Liver (tissue), 9 donors: ENCODE measurements around the gene MBOAT1. TPM values are rescaled to one million over a fixed set of nuclear protein-coding genes. Genes with fewer than 3 reads are reported as not detected.

Experiments used
- DNase-seq: peaks from one replicate; pipeline ENCODE4 v3.0.0-alpha.2; 2017; ENCODE audit warnings: low spot score
- H3K27ac ChIP-seq, 2 donors: one replicate each; pipeline ENCODE4 v1.7.0; 2013; ENCODE audit warnings: inconsistent platforms in 2 of 2, low read length in 2 of 2, control low read depth in 1 of 2, low read depth in 1 of 2, mild to moderate bottlenecking in 1 of 2
- H3K27me3 ChIP-seq, 4 donors: one replicate each; pipeline versions ENCODE4 v1.6.1 to v1.7.0; 2013; ENCODE audit warnings: low read length in 3 of 4, inconsistent platforms in 1 of 4, mild to moderate bottlenecking in 1 of 4, moderate library complexity in 1 of 4; ENCODE audit not compliant: control insufficient read depth in 4 of 4, insufficient read depth in 4 of 4
- H3K36me3 ChIP-seq, 4 donors: one replicate each; pipeline versions ENCODE4 v1.6.1 to v1.7.0; 2013; ENCODE audit warnings: low read length in 3 of 4, mild to moderate bottlenecking in 3 of 4, low read depth in 1 of 4, moderate library complexity in 1 of 4; ENCODE audit not compliant: control insufficient read depth in 4 of 4, insufficient read depth in 3 of 4
- H3K4me1 ChIP-seq, 4 donors: one replicate each; pipeline versions ENCODE4 v1.6.1 to v1.7.0; 2013; ENCODE audit warnings: low read length in 3 of 4, mild to moderate bottlenecking in 3 of 4, moderate library complexity in 1 of 4; ENCODE audit not compliant: control insufficient read depth in 4 of 4, insufficient read depth in 4 of 4
- H3K4me3 ChIP-seq, 3 donors: one replicate each; pipeline versions ENCODE4 v1.6.1 to v1.7.0; 2013; ENCODE audit warnings: low read length in 3 of 3, control low read depth in 1 of 3, low read depth in 1 of 3, mild to moderate bottlenecking in 1 of 3
- H3K9ac ChIP-seq, 2 donors: one replicate each; pipeline ENCODE4 v1.7.0; 2013; ENCODE audit warnings: low read length in 2 of 2, mild to moderate bottlenecking in 2 of 2, moderate library complexity in 2 of 2, control low read depth in 1 of 2, low read depth in 1 of 2
- H3K9me3 ChIP-seq, 4 donors: one replicate each; pipeline versions ENCODE4 v1.6.1 to v1.7.0; 2013; ENCODE audit warnings: low read length in 3 of 4; ENCODE audit not compliant: control insufficient read depth in 4 of 4
- ATF3 ChIP-seq: IDR thresholded peaks from 2 replicates; pipeline ENCODE4 v1.6.1; 2016; ENCODE audit warnings: antibody characterized with exemption
- CTCF ChIP-seq: fragments of 150-350 bp; IDR thresholded peaks from 2 replicates; pipeline ENCODE4 v1.5.1; 2017; ENCODE audit warnings: improper control_type of control experiment, low read depth, low read length; ENCODE audit not compliant: missing input control
- EGR1 ChIP-seq, 2 donors: IDR thresholded peaks; 2 replicates each; pipeline ENCODE4 v1.6.1; 2016 to 2018; ENCODE audit warnings: antibody characterized with exemption in 2 of 2, low read depth in 2 of 2
- FOXA1 ChIP-seq: IDR thresholded peaks from 2 replicates; pipeline ENCODE4 v1.6.1; 2016; ENCODE audit warnings: antibody characterized with exemption
- FOXA2 ChIP-seq: IDR thresholded peaks from 2 replicates; pipeline ENCODE4 v1.6.1; 2016; ENCODE audit warnings: antibody characterized with exemption
- GABPA ChIP-seq, 2 donors: IDR thresholded peaks in 1 of 2; conservative IDR thresholded peaks in 1 of 2; 2 replicates each; pipeline ENCODE4 v1.6.1; 2016; ENCODE audit warnings: antibody characterized with exemption in 2 of 2, mild to moderate bottlenecking in 1 of 2, moderate library complexity in 1 of 2
- HNF4A ChIP-seq, 2 donors: conservative IDR thresholded peaks; 2 replicates each; pipeline ENCODE4 v1.6.1; 2016; ENCODE audit warnings: antibody characterized with exemption in 2 of 2, mild to moderate bottlenecking in 2 of 2
- HNF4G ChIP-seq: IDR thresholded peaks from 2 replicates; pipeline ENCODE4 v1.6.1; 2016; ENCODE audit warnings: antibody characterized with exemption
- JUND ChIP-seq, 2 donors: IDR thresholded peaks; 2 replicates each; pipeline ENCODE4 v1.6.1; 2016; ENCODE audit warnings: antibody characterized with exemption in 2 of 2
- NR2F2 ChIP-seq: IDR thresholded peaks from 2 replicates; pipeline ENCODE4 v1.6.1; 2016; ENCODE audit warnings: antibody characterized with exemption
- RAD21 ChIP-seq, 2 donors: IDR thresholded peaks; 2 replicates each; pipeline ENCODE4 v1.6.1; 2016; ENCODE audit warnings: antibody characterized with exemption in 2 of 2, mild to moderate bottlenecking in 2 of 2
- REST ChIP-seq: IDR thresholded peaks from 2 replicates; pipeline ENCODE4 v1.6.1; 2016; ENCODE audit warnings: antibody characterized with exemption, mild to moderate bottlenecking
- RXRA ChIP-seq, 2 donors: IDR thresholded peaks; 2 replicates each; pipeline ENCODE4 v1.6.1; 2017 to 2018; ENCODE audit warnings: antibody characterized with exemption in 2 of 2, mild to moderate bottlenecking in 1 of 2
- SP1 ChIP-seq: IDR thresholded peaks from 2 replicates; pipeline ENCODE4 v1.6.1; 2018; ENCODE audit warnings: antibody characterized with exemption, mild to moderate bottlenecking
- TAF1 ChIP-seq: conservative IDR thresholded peaks from 2 replicates; pipeline ENCODE4 v1.6.1; 2016; ENCODE audit warnings: antibody characterized with exemption, mild to moderate bottlenecking
- YY1 ChIP-seq: IDR thresholded peaks from 2 replicates; pipeline ENCODE4 v1.6.1; 2016; ENCODE audit warnings: antibody characterized with exemption, mild to moderate bottlenecking
- WGBS: extraction: QIAGEN DNeasy Blood & Tissue Kit; methylation state at CpG from one replicate; pipeline ENCODE4 v1.1.7; 2013; 5-methylcytosine and 5-hydroxymethylcytosine counted together
- polyA plus RNA-seq, 2 donors: library from polyadenylated mRNA; stranded (reverse) in 1 of 2; unstranded in 1 of 2; fragments of 200-250 nt in 1 of 2; fragments of >200 nt in 1 of 2; fragmentation: Nextera tagmentation in 1 of 2; extraction: Ambion mirVana in 1 of 2; gene quantifications; one replicate each; pipeline versions ENCODE4 v1.2.1 to v1.2.3, GENCODE V29; 2013 to 2015
- total RNA-seq, 2 donors: library from RNA; depleted of rRNA; stranded (reverse); fragments of >200 nt; gene quantifications; one replicate each; pipeline ENCODE4 v1.2.3, GENCODE V29; 2014
- TF ChIP-seq, protein P1 (sequence below): IDR thresholded peaks from 2 replicates; pipeline ENCODE4 v1.6.1; 2016; ENCODE audit warnings: antibody characterized with exemption
- TF ChIP-seq, protein P2 (sequence below): IDR thresholded peaks from 2 replicates; pipeline ENCODE4 v1.6.1; 2016; ENCODE audit warnings: antibody characterized with exemption
- donor health status: healthy.
- donor health status: healthy.
- donor health status: healthy.
- donor health status: healthy.
- donor health status: healthy.

The MBOAT1 gene
- total and polyA plus RNA-seq, 4 donors: 1.2 to 9.3 (median 3.3) TPM

- TF ChIP-seq EGR1 (IDR thresholded peaks at IDR 0.05; ENCODE audit: low read depth in 2 of 2): no peak
- DNase-seq: no peak
- Histone ChIP-seq H3K27ac (no peak overlapping the region), H3K4me1 (peaks cover 0 to 10% (median 6%) of the 10 kb centered on the region in 4 donors), H3K36me3 (no peaks in the 10 kb centered on the region), H3K9me3 (no peaks in the 10 kb centered on the region), H3K4me3 (no peak overlapping the region), H3K27me3 (no peaks in the 10 kb centered on the region), H3K9ac (no peak overlapping the region)
- 93% methylated on average over 4 of the region's 4 CpGs for WGBS
Observed at GRCh38 chr6:20170455-20171148, 41.7 kb downstream of the MBOAT1 start.

DNA sequence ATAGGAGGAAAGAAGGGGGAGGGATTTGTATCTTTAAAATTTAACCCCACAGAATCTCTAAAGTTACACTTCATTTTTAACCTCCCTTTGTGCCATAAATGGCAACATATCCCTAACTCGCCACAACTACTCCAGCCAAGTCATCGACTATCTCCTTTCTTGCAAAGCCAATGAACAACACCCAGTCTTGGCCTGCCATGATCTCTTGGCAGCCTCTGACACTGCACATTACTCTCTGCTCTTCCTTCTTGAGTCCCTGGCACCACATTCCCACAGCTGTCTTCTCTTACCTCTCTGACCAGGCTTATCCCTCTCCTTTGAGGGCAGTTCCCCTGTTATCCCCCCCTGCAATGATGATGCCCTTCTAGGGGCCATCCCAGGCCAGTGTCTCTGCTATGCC is 42.5 kb downstream of the MBOAT1 start:
- peaks cover 0 to 10% (median 6%) of the 10 kb centered on the region in 4 donors for H3K4me1 ChIP-seq
- H3K9me3 ChIP-seq: no peaks in the 10 kb centered on the region
- H3K36me3 ChIP-seq: no peaks in the 10 kb centered on the region
- no peaks in the 10 kb centered on the region for H3K27me3 ChIP-seq
- no peak for TF ChIP-seq NR2F2
- no peak for TF ChIP-seq GABPA (IDR thresholded peaks at IDR 0.05 in 1 of 2, conservative IDR thresholded peaks at IDR 0.05 in 1 of 2)
- TF ChIP-seq JUND (IDR thresholded peaks at IDR 0.05): no peak
- no peak for TF ChIP-seq EGR1 (IDR thresholded peaks at IDR 0.05; ENCODE audit: low read depth in 2 of 2)
- TF ChIP-seq HNF4A (conservative IDR thresholded peaks at IDR 0.05): no peak
- TF ChIP-seq YY1: no peak
- TF ChIP-seq, protein P1, sequence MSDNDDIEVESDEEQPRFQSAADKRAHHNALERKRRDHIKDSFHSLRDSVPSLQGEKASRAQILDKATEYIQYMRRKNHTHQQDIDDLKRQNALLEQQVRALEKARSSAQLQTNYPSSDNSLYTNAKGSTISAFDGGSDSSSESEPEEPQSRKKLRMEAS: no peak
- TF ChIP-seq HNF4G: no peak
- no peak for TF ChIP-seq RAD21 (IDR thresholded peaks at IDR 0.05)
- no peak for TF ChIP-seq FOXA1
- no peak for DNase-seq
- H3K9ac ChIP-seq: no peak overlapping the region
- peak overlapping the region in 1 of 2 donors; percentile 3 for H3K27ac ChIP-seq
- H3K4me3 ChIP-seq: no peak overlapping the region
- 80% methylated on average over 2 of the region's 2 CpGs for WGBS

DNA sequence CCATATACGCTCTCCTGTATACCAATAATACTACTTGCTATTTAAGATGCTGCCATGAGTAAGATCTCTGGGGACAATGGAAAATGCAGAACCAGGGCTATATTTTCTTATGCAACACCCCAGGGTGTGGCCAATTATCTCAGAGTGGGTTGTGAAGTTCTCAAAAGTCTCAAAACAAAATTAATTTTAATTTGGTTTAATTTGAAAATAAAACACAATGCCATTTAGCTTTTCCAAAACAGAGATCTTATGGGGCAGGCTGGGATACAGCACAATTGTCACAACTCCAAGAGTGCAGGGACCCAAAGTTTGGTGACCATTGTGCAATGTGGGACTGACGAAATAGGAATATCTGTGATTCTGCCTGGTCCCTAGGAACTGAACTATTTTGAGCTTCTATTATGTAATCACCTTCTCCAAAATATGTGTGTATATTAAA is 43.1 kb downstream of the MBOAT1 start:
- Histone ChIP-seq H3K27ac (peak overlapping the region; percentile 44 to 56), H3K4me1 (peaks cover 0 to 10% (median 6%) of the 10 kb centered on the region in 4 donors), H3K4me3 (no peak overlapping the region), H3K9ac (no peak overlapping the region), H3K9me3 (no peaks in the 10 kb centered on the region), H3K27me3 (no peaks in the 10 kb centered on the region), H3K36me3 (no peaks in the 10 kb centered on the region)
- no peak for DNase-seq
- TF ChIP-seq ATF3 (peak; percentile 73), FOXA1 (no peak), RAD21 (IDR thresholded peaks at IDR 0.05) (peak; percentile 52 to 60), FOXA2 (peak; percentile 18), HNF4A (conservative IDR thresholded peaks at IDR 0.05) (peak; percentile 71 to 78), SP1 (peak; percentile 66), TAF1 (no peak), NR2F2 (no peak), GABPA (IDR thresholded peaks at IDR 0.05 in 1 of 2, conservative IDR thresholded peaks at IDR 0.05 in 1 of 2) (no peak), YY1 (peak; percentile 59), EGR1 (IDR thresholded peaks at IDR 0.05; ENCODE audit: low read depth in 2 of 2) (peak in 1 of 2 donors; percentile 34), RXRA (IDR thresholded peaks at IDR 0.05) (peak; percentile 80 to 91), CTCF (no peak), HNF4G (peak; percentile 23), JUND (IDR thresholded peaks at IDR 0.05) (peak in 1 of 2 donors; percentile 72), REST (peak; percentile 18)
- TF ChIP-seq, protein P1: peak; percentile 32
- TF ChIP-seq, protein P2, sequence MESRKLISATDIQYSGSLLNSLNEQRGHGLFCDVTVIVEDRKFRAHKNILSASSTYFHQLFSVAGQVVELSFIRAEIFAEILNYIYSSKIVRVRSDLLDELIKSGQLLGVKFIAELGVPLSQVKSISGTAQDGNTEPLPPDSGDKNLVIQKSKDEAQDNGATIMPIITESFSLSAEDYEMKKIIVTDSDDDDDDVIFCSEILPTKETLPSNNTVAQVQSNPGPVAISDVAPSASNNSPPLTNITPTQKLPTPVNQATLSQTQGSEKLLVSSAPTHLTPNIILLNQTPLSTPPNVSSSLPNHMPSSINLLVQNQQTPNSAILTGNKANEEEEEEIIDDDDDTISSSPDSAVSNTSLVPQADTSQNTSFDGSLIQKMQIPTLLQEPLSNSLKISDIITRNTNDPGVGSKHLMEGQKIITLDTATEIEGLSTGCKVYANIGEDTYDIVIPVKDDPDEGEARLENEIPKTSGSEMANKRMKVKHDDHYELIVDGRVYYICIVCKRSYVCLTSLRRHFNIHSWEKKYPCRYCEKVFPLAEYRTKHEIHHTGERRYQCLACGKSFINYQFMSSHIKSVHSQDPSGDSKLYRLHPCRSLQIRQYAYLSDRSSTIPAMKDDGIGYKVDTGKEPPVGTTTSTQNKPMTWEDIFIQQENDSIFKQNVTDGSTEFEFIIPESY: no peak
- 52% methylated on average over 2 of the region's 2 CpGs for WGBS
